Measurements from ENCODE around the gene NOTCH1. TPM values are rescaled to one million over a fixed set of nuclear protein-coding genes. Genes with fewer than 3 reads are reported as not detected.

Gene NOTCH1
- total and polyA plus RNA-seq, 12 donors = 7.3 to 27.0 (median 19.9) TPM

DNA sequence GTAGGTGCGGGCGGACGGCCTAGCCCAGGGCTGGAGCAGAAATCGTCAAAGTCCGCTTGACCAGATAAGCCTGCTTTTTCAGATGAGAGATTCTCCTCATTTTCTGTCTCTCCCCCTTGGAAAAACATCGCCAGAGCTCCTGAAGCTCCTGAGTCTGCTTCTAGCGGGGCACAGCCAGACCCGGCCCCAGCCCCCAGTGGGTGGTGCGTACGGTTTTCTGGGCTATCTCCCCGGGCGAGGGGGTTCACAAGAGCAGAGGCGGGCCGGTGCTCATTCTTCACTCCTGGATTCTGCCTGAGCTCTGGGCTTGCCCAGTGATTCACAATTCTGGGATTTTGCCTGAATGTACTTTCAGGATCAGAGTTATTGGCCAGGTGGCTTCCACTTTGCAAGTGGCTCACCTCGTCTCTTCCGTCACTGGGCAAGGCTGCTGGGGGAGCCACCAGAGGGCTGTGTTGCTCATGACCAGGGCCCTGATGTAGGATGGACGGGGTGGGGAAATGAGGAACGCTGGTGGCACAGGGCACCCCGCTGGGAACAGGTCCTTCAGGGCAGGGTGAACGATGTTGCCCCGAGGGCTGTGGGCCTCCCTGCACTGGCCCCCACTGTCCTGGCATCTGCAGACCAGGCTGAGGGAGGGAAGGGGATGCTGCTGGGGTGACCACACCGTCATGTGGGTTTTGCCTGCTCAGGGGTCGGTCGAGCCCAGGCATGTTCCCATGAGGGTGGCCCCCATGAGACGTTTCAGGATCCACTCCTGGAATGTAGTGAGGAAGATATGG lies 69.3 kb downstream of the NOTCH1 start:
- Histone ChIP-seq H3K4me3 (no peak overlapping the region), H3K27ac (no peak overlapping the region), H3K36me3 (peaks cover 4 to 88% (median 53%) of the 10 kb centered on the region in 9 donors), H3K27me3 (no peaks in the 10 kb centered on the region), H3K4me1 (peaks cover 0 to 26% (median 8%) of the 10 kb centered on the region in 9 donors), H3K9me3 (no peaks in the 10 kb centered on the region)
- ATAC-seq (no peak), DNase-seq (no peak)
- 88% methylated on average over 25 of the region's 25 CpGs for WGBS, 2 donors
- TF ChIP-seq, protein P1, sequence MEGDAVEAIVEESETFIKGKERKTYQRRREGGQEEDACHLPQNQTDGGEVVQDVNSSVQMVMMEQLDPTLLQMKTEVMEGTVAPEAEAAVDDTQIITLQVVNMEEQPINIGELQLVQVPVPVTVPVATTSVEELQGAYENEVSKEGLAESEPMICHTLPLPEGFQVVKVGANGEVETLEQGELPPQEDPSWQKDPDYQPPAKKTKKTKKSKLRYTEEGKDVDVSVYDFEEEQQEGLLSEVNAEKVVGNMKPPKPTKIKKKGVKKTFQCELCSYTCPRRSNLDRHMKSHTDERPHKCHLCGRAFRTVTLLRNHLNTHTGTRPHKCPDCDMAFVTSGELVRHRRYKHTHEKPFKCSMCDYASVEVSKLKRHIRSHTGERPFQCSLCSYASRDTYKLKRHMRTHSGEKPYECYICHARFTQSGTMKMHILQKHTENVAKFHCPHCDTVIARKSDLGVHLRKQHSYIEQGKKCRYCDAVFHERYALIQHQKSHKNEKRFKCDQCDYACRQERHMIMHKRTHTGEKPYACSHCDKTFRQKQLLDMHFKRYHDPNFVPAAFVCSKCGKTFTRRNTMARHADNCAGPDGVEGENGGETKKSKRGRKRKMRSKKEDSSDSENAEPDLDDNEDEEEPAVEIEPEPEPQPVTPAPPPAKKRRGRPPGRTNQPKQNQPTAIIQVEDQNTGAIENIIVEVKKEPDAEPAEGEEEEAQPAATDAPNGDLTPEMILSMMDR (IDR thresholded peaks at IDR 0.05) = no peak
- intact Hi-C loops (cut with DNase I) = no loop called here

DNA sequence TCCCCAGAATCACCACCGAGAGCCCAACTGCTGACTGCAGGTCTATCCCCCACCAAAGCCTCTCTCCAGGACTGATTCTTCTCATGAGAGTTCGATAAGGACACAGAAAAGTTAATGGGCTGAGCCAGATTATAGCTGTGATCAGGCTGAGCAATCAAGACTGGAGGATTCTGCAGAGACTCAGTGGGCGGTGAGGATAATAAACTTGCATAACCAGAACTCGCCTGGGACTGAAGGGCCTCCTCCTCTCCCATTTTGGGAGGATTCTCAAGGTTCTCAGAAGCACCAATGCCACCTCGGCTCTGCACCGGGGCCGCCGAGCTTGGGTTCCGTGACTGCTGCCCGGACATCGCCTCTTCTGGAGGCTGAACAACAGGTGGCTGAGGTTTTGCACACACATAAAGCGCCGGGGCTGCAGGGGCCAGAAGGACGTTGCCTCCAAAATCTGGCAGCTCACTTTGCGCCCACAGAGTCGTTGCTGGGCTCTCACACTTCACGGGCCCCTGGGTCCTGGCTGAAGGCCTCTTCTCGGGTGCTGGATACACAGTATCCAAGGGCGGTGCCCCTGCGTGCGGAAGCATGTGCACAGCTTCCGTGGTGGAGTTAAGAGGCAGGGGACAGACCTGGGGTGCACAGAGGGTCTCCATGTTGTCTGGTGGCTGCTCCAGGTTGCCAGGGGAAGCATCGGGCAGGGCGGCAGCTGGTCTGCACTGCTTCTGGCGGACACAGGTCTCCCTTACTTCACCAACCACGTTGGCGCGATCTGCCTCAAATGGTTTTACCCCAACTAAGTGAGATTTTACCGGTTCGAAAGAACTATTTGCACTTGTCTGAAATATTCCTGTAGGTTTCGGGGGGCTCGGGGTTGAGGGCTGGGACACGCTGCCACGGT lies 70.6 kb downstream of the NOTCH1 start:
- DNase-seq (no peak), ATAC-seq (no peak)
- H3K4me1 ChIP-seq = peaks cover 0 to 12% (median 0%) of the 10 kb centered on the region in 9 donors
- WGBS, 2 donors = 92 to 95% methylated on average over 34 of the region's 34 CpGs
- TF ChIP-seq, protein P1 (IDR thresholded peaks at IDR 0.05) = no peak
- H3K9me3 ChIP-seq = no peaks in the 10 kb centered on the region
- no peak overlapping the region for H3K4me3 ChIP-seq
- H3K27me3 ChIP-seq = no peaks in the 10 kb centered on the region
- peaks cover 4 to 99% (median 66%) of the 10 kb centered on the region in 9 donors for H3K36me3 ChIP-seq
- intact Hi-C loops (cut with DNase I) = no loop called here
- no peak overlapping the region for H3K27ac ChIP-seq

DNA sequence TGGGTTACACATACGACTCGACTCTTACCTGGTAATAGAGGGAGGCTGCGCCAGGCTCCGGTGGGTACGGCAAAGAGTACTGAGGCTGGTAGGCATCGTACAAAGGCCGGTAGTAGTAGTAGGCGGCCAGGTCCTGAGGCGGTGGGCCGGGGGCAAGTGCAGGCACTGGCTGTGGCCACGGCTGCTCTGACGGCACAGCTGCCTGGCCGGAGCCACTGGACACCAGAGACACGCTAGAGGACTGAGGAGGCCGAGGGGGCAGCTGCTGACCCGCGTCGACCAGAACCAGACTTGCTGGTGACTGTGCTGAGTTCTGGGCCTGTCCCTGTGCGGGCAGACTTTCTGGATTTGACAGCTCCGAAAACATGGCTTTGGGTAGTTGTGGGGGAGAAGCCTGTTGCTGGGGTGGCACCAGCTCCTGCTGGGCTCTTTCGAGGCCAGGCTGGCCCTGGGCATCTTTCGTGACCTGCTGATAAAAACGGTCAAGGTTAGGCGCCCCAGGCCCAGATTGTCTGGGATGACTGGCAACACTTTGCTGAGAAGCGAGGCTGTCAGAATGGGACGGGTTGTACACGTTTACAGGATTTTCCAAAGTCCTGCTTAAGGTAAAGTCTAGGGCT lies 71.7 kb downstream of the NOTCH1 start:
- TF ChIP-seq, protein P1 (IDR thresholded peaks at IDR 0.05) = no peak
- 95% methylated on average over 27 of the region's 27 CpGs for WGBS, 2 donors
- no peak for ATAC-seq
- no peak for DNase-seq
- peaks cover 0 to 9% (median 0%) of the 10 kb centered on the region in 9 donors for H3K4me1 ChIP-seq
- intact Hi-C loops (cut with DNase I) = no loop called here
- H3K36me3 ChIP-seq = peaks cover 6 to 99% (median 76%) of the 10 kb centered on the region in 9 donors
- no peaks in the 10 kb centered on the region for H3K27me3 ChIP-seq
- no peaks in the 10 kb centered on the region for H3K9me3 ChIP-seq
- H3K27ac ChIP-seq = no peak overlapping the region
- no peak overlapping the region for H3K4me3 ChIP-seq

DNA sequence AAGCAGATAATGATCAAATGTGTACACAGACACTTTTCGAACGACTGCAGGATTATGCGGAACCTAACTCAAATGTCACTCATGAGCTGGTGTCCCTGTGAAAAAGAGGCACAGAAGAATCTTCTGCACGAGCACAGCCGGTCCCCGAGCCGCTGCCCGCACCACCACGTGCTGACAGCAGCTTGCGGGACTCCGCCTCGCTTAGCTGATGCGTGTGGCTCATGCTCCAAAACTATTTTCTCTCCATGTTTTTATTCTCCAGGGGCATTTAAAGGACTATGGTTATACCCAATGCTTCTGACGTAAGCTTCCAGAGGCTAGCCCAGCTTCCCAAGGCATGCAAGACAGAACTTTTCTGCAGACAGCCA lies 72.5 kb downstream of the NOTCH1 start:
- intact Hi-C loops (cut with DNase I) = no loop called here
- Histone ChIP-seq H3K4me3 (no peak overlapping the region), H3K36me3 (peaks cover 7 to 100% (median 76%) of the 10 kb centered on the region in 9 donors), H3K27me3 (no peaks in the 10 kb centered on the region), H3K27ac (no peak overlapping the region), H3K4me1 (peaks cover 0 to 4% (median 0%) of the 10 kb centered on the region in 9 donors), H3K9me3 (no peaks in the 10 kb centered on the region)
- ATAC-seq (no peak), DNase-seq (no peak)
- TF ChIP-seq, protein P1 (IDR thresholded peaks at IDR 0.05) = no peak
- 90 to 93% methylated on average over 14 of the region's 14 CpGs for WGBS, 2 donors

Data from heart right ventricle (tissue), 16 donors.